Erythroblast (primary cell): ENCODE measurements around the gene KRT33A.

Source experiments
- DNase-seq, 2 experiments: peaks; one replicate each; lab custom pipeline; 2025; lab: John Stamatoyannopoulos, UW
- GATA1 ChIP-seq: IDR thresholded peaks from 2 replicates; pipeline ENCODE4 v1.6.1; 2011; ENCODE audit warnings: low read depth, mild to moderate bottlenecking, control low read depth, low read length, moderate library complexity
- POLR2A ChIP-seq: IDR thresholded peaks from 2 replicates; pipeline ENCODE4 v1.6.1; 2011; ENCODE audit warnings: mild to moderate bottlenecking, low read length

The KRT33A gene

GRCh38 chr17:41308918-41309359 is 41.7 kb downstream of the KRT33A start, which contains the start of gene KRTAP16-1:
KRTAP16-1 (minus strand) TSS chr17:41309309; CDS start chr17:41309253, 56 bp downstream.
- no peak for DNase-seq
- no peak for TF ChIP-seq GATA1
- TF ChIP-seq POLR2A, result no peak

- DNase-seq, result no peak
- TF ChIP-seq GATA1, result no peak
- TF ChIP-seq POLR2A, result no peak
Observed at GRCh38 chr17:41308251-41308917, 42.2 kb downstream of the KRT33A start.

- DNase-seq, result no peak
- TF ChIP-seq GATA1, result no peak
- TF ChIP-seq POLR2A, result no peak
Observed at GRCh38 chr17:41307647-41308046, 43.0 kb downstream of the KRT33A start.

GRCh38 chr17:41304091-41304490 is 46.5 kb downstream of the KRT33A start:
- TF ChIP-seq GATA1 (no peak), POLR2A (no peak)
- no peak for DNase-seq

GRCh38 chr17:41302981-41303380 is 47.6 kb downstream of the KRT33A start:
- no peak for TF ChIP-seq GATA1
- TF ChIP-seq POLR2A, result no peak
- DNase-seq, result no peak

- DNase-seq, result no peak
- TF ChIP-seq POLR2A (no peak), GATA1 (no peak)
Observed at GRCh38 chr17:41301916-41302901, 48.4 kb downstream of the KRT33A start, which contains the start of gene KRTAP29-1. KRTAP29-1 (minus strand) TSS chr17:41302851; CDS start chr17:41302851, 0 bp downstream.

- no peak for TF ChIP-seq GATA1
- TF ChIP-seq POLR2A, result no peak
- DNase-seq, result no peak
Observed at GRCh38 chr17:41301204-41301790, 49.3 kb downstream of the KRT33A start.

GRCh38 chr17:41298458-41299135 is 52.0 kb downstream of the KRT33A start:
- DNase-seq, result no peak

GRCh38 chr17:41296846-41297245 is 53.8 kb downstream of the KRT33A start:
- no peak for DNase-seq
- TF ChIP-seq GATA1 (no peak), POLR2A (no peak)

More at GRCh38 chr17:41298458-41299135, 52.0 kb downstream of the KRT33A start:
- TF ChIP-seq GATA1, result no peak
- no peak for TF ChIP-seq POLR2A
